ENCODE data around the gene CHRNB2. TPM values are rescaled to one million over a fixed set of nuclear protein-coding genes. Genes with fewer than 3 reads are reported as not detected.

Gene CHRNB2
- total RNA-seq, 2 donors from 2014 or later: 0.52 to 7.6 TPM

DNA sequence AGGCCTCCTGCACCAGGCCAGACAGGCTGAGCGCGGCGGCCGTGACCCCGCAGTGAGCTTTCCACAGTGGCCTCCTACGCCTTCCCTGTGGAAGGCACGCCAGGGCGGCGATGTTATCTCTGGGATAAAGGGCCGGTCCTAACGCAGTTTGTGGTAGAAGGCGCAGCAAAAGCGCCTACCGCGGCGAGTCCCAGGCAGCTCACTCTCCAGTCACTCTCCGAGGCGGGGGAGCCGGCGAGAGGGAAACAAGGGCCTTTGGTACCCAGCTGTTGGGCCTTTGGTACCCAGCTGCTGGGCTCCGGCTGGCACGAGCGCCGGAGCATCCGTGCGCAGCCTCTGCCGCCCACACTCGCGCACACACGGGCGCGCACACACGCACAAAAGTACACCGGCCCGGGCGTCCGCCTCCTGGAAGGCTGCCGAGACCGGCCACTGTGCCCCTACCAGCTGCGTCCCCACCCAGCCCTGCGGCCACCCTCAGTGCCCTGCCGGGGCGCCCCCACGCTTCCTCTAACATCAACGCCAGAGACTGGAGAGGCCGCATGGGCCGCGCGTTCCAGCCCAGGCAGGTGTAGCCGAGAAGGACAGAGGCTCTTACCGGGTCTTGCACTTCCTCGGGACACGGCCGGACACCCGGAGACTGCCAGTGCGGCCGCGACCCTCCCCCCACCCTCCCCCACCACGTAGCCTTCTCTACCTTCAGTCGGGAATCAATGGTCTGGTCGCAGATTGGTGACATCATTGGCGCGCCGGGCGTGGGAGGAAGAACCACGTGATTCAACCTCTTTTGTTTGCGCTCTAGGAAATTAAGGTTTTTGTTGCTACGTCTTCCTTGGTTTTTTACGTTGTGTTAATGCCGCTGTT lies 59.9 kb downstream of the CHRNB2 start:
- TF ChIP-seq POLR2A (IDR thresholded peaks at IDR 0.05): peak in 2 of 3 donors; percentile 52 to 58
- no peak for TF ChIP-seq CTCF (IDR thresholded peaks at IDR 0.05)
- Histone ChIP-seq H3K27me3 (no peaks in the 10 kb centered on the region), H3K9me3 (no peaks in the 10 kb centered on the region), H3K4me3 (peak overlapping the region; percentile 63 to 99), H3K36me3 (replicated peaks in 1 of 2; ENCODE audit: insufficient read depth in 1 of 2, low read depth in 2 of 2) (no peaks in the 10 kb centered on the region), H3K27ac (peak overlapping the region; percentile 78 to 95 (median 84)), H3K4me1 (peaks cover 13% of the 10 kb centered on the region)
- DNase-seq (peak; percentile 89 to 94 (median 92)), ATAC-seq (peak; percentile 91)
- intact Hi-C loops (cut with DNase I): no loop called here
- WGBS, 2 donors: 0 to 1% methylated on average over 20 to 62 of the region's 70 CpGs

DNA sequence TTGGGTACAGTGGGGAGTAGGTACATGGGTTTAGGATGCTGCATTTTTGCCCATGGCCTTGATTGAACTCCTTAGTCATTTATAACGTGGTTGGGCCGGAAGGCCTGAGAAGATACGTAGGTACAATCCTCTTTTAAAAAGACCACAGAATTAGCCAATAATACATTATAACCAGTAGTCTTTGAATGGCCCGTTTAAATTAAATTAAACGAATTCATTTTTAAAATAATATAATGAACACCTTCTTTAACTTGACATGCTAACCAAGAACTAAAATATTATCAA lies 60.5 kb downstream of the CHRNB2 start:
- Histone ChIP-seq H3K4me1 (peaks cover 13% of the 10 kb centered on the region), H3K9me3 (no peaks in the 10 kb centered on the region), H3K36me3 (replicated peaks in 1 of 2; ENCODE audit: insufficient read depth in 1 of 2, low read depth in 2 of 2) (no peaks in the 10 kb centered on the region), H3K4me3 (peak overlapping the region; percentile 63 to 99), H3K27ac (peak overlapping the region; percentile 78 to 95 (median 84)), H3K27me3 (no peaks in the 10 kb centered on the region)
- TF ChIP-seq CTCF (IDR thresholded peaks at IDR 0.05): no peak
- no peak for TF ChIP-seq POLR2A (IDR thresholded peaks at IDR 0.05)
- intact Hi-C loops (cut with DNase I): no loop called here
- WGBS, 2 donors: 0 to 5% methylated on average over 5 of the region's 5 CpGs
- no peak for DNase-seq
- peak; percentile 52 for ATAC-seq

DNA sequence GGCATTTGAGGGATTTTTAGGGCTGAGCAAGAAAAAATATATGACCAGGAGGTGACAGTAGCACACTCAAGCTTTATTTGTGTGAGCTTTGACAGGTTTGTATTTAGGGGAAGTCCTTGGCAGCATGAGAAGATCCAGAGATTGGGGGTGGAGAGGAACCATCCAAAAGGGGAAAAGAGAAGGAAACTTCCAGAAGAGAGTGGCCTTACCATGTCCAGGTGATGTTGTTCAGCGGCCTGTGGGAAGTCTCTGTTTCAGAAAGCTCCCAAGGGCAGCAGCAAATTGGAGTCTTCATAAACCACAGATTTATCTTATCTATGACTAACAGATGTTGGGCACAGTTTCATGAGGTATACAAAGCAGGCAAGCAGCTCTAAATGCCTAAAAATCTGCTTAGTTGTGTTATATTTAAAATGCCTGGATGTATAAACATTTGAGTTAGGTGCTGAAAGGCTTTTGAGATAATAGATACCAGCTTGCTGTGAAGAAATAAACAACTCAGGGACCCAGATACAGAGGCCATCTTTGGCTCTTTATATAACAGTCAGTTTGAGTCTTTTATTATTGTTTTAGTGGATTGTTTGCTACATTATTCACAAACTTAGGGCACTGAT lies 61.6 kb downstream of the CHRNB2 start:
- H3K27me3 ChIP-seq: no peaks in the 10 kb centered on the region
- no peaks in the 10 kb centered on the region for H3K36me3 ChIP-seq (replicated peaks in 1 of 2; ENCODE audit: insufficient read depth in 1 of 2, low read depth in 2 of 2)
- intact Hi-C loops (cut with DNase I): no loop called here
- no peak overlapping the region for H3K27ac ChIP-seq
- DNase-seq (no peak), ATAC-seq (no peak)
- peaks cover 13% of the 10 kb centered on the region for H3K4me1 ChIP-seq
- H3K4me3 ChIP-seq: no peak overlapping the region
- 68 to 71% methylated on average over 1 of the region's 1 CpG for WGBS, 2 donors
- TF ChIP-seq POLR2A (IDR thresholded peaks at IDR 0.05): no peak
- no peak for TF ChIP-seq CTCF (IDR thresholded peaks at IDR 0.05)
- H3K9me3 ChIP-seq: no peaks in the 10 kb centered on the region

Other genes starting within 250 kb of the CHRNB2 start
- under 1 TPM in 1 of 2 donors, not detected in 1; 0.26 TPM for gene AQP10, start 246.7 kb upstream of the CHRNB2 start, total RNA-seq
- 10 to 100 TPM; 10.9 to 16.3 TPM for gene ATP8B2, start 242.3 kb upstream of the CHRNB2 start, total RNA-seq
- gene IL6R, start 162.4 kb upstream of the CHRNB2 start, total RNA-seq: 10 to 100 TPM in 1 of 2 donors, 1 to 10 TPM in 1; 5.9 to 13.5 TPM
- gene TDRD10, start 65.6 kb upstream of the CHRNB2 start, total RNA-seq: 1 to 10 TPM in 1 of 2 donors, under 1 TPM in 1; 0.52 to 2.6 TPM
- gene SHE, start 65.4 kb upstream of the CHRNB2 start, total RNA-seq: 1 to 10 TPM; 2.6 to 4.2 TPM
- 10 to 100 TPM; 19.8 to 25.7 TPM for gene UBE2Q1, start 9.1 kb upstream of the CHRNB2 start, total RNA-seq
- 100 to 1,000 TPM in 1 of 2 donors, 10 to 100 TPM in 1; 54.0 to 103 TPM for gene ADAR, start 40.4 kb downstream of the CHRNB2 start, total RNA-seq